Loucy (cell line): Measurements from ENCODE around the gene MKI67.

Source experiments
- CTCF ChIP-seq: fragments of 200-600 bp; sonication (generic); conservative IDR thresholded peaks from 2 replicates; pipeline ENCODE4 v1.5.1; 2014; ENCODE audit warnings: mild to moderate bottlenecking, antibody characterized with exemption, low read length
- EZH2phosphoT487 ChIP-seq: fragments of 200-600 bp; IDR thresholded peaks from 2 replicates; pipeline ENCODE4 v1.6.1; 2018; ENCODE audit warnings: antibody characterized with exemption, mild to moderate bottlenecking, moderate library complexity, borderline replicate concordance

- TF ChIP-seq CTCF (no peak), EZH2phosphoT487 (no peak)
These were observed 20.8 kb upstream of the MKI67 start for GRCh38 chr10:128147064-128147463.
